Medulla oblongata (tissue), 1 donor: ENCODE measurements around the gene MAML3.
A peak's percentile ranks its signal among the peaks of the same experiment; 100 is the strongest.
"Not testable (repeated sequence)": the region's sequence is repeated elsewhere in the genome, so short reads cannot be mapped to it uniquely, and the experiment has no call there.

Experiments used
- DNase-seq: peaks from one replicate; pipeline ENCODE4 v3.0.0-alpha.2; 2015; ENCODE audit errors: extremely low spot score

The MAML3 gene

GRCh38 chr4:139961344-139961946 lies 192.5 kb downstream of the MAML3 start:
- DNase-seq = no peak

GRCh38 chr4:139959396-139959795 lies 194.6 kb downstream of the MAML3 start:
- DNase-seq = no peak

GRCh38 chr4:139958739-139959098 lies 195.3 kb downstream of the MAML3 start:
- DNase-seq = peak; percentile 70

GRCh38 chr4:139957986-139958738 lies 195.8 kb downstream of the MAML3 start:
- peak; percentile 42 for DNase-seq

GRCh38 chr4:139957065-139957464 lies 196.9 kb downstream of the MAML3 start:
- no peak for DNase-seq

- peak; percentile 28 for DNase-seq
Measured at GRCh38 chr4:139956507-139957017, 197.4 kb downstream of the MAML3 start.

GRCh38 chr4:139955600-139955999 lies 198.4 kb downstream of the MAML3 start:
- DNase-seq = no peak

- DNase-seq = no peak
Measured at GRCh38 chr4:139954512-139954911, 199.5 kb downstream of the MAML3 start.

GRCh38 chr4:139951021-139951420 lies 203.0 kb downstream of the MAML3 start:
- no peak for DNase-seq

GRCh38 chr4:139950568-139950967 lies 203.4 kb downstream of the MAML3 start:
- DNase-seq = no peak

GRCh38 chr4:139944916-139945315 lies 209.1 kb downstream of the MAML3 start:
- not testable (repeated sequence) for DNase-seq

- no peak for DNase-seq
Measured at GRCh38 chr4:139943277-139943676, 210.7 kb downstream of the MAML3 start.

- DNase-seq = no peak
Measured at GRCh38 chr4:139942241-139942640, 211.7 kb downstream of the MAML3 start.

GRCh38 chr4:139940600-139940999 lies 213.4 kb downstream of the MAML3 start:
- DNase-seq = no peak

- DNase-seq = no peak
Measured at GRCh38 chr4:139938414-139938813, 215.6 kb downstream of the MAML3 start.

GRCh38 chr4:139935911-139936310 lies 218.1 kb downstream of the MAML3 start:
- DNase-seq = no peak

GRCh38 chr4:139934708-139935195 lies 219.2 kb downstream of the MAML3 start:
- DNase-seq = no peak

GRCh38 chr4:139934057-139934707 lies 219.8 kb downstream of the MAML3 start:
- DNase-seq = no peak

- DNase-seq = no peak
Measured at GRCh38 chr4:139933541-139933940, 220.4 kb downstream of the MAML3 start.

- no peak for DNase-seq
Measured at GRCh38 chr4:139933104-139933503, 220.9 kb downstream of the MAML3 start.

- DNase-seq = no peak
Measured at GRCh38 chr4:139924782-139925181, 229.2 kb downstream of the MAML3 start.

GRCh38 chr4:139922406-139923024 lies 231.5 kb downstream of the MAML3 start:
- peak; percentile 35 for DNase-seq
